Progenitor cell of endocrine pancreas (in vitro differentiated cells): ENCODE data around the gene TTC36. TPM values are rescaled to one million over a fixed set of nuclear protein-coding genes. Genes with fewer than 3 reads are reported as not detected.
A peak's percentile ranks its signal among the peaks of the same experiment; 100 is the strongest.
"Not testable (repeated sequence)": the region's sequence is repeated elsewhere in the genome, so short reads cannot be mapped to it uniquely, and the experiment has no call there.

Experiments used
- DNase-seq: peaks from one replicate; pipeline ENCODE4 v3.0.0; 2021; ENCODE audit warnings: low spot score; ENCODE audit not compliant: unreplicated experiment
- H3K27ac Mint-ChIP-seq: 2 replicates; pipeline ENCODE4 v1.8.0; 2021; ENCODE audit warnings: mild to moderate bottlenecking, moderate library complexity, mixed read lengths
- H3K27me3 Mint-ChIP-seq: 2 replicates; pipeline ENCODE4 v1.8.0; 2021; ENCODE audit warnings: mixed read lengths
- H3K36me3 Mint-ChIP-seq: 2 replicates; pipeline ENCODE4 v1.8.0; 2022; ENCODE audit warnings: mixed read lengths; ENCODE audit not compliant: insufficient read depth
- H3K4me1 Mint-ChIP-seq: 2 replicates; pipeline ENCODE4 v1.8.0; 2021; ENCODE audit warnings: low read depth, mixed read lengths
- H3K4me3 Mint-ChIP-seq: 2 replicates; pipeline ENCODE4 v1.8.0; 2021; ENCODE audit warnings: low read depth, mild to moderate bottlenecking, moderate library complexity, mixed read lengths
- H3K9me3 Mint-ChIP-seq: 2 replicates; pipeline ENCODE4 v1.8.0; 2021; ENCODE audit warnings: low read depth, mixed read lengths
- CTCF ChIP-seq: fragments of 200-600 bp; sonication (generic); IDR thresholded peaks from one replicate; pipeline ENCODE4 v1.5.0; 2021; ENCODE audit warnings: antibody characterized with exemption, mild to moderate bottlenecking; ENCODE audit not compliant: unreplicated experiment
- long read RNA-seq: library from polyadenylated mRNA; unstranded; transcript quantifications from one replicate; pipeline ENCODE4 v2.0.0, GENCODE V29; 2020
- total RNA-seq: library from RNA; stranded (reverse); gene quantifications from 2 replicates; pipeline ENCODE4 v1.2.1, GENCODE V29; 2021

Gene TTC36, protein sequence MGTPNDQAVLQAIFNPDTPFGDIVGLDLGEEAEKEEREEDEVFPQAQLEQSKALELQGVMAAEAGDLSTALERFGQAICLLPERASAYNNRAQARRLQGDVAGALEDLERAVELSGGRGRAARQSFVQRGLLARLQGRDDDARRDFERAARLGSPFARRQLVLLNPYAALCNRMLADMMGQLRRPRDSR
- 2.2 and 3.3 TPM in 2 replicates for total RNA-seq
- long read RNA-seq, partial matches to known transcripts = 0 of 1 reads
- long read RNA-seq, other reads (novel, unspliced or antisense) = 1 of 1 reads

DNA sequence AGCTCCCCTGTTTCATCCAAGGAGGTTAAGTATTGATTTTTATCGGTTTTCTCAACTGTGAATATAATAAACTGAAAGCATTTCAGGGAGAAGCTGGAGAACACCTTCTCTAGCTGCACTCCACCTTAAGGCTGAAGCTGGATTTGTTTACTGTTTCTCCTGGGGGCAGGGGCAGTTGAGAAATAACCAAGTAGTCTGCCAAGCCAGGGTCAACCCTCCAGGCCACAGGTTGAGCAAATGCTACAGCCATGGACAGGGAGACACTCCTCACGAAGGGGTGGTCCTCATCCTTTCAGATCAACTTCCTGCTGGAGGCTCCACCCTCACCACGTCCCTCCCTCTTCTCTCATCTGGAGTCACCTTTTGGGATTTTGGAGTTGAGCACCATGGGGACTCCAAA is at the start of gene TTC36:
Gene TTC36, plus strand, starts transcription at position 366 of the 400 bp plus-strand sequence. Its CDS starts 21 bp downstream, at position 387.
- Mint-ChIP-seq H3K9me3 (no peaks in the 10 kb centered on the region), H3K36me3 (peaks cover 9% of the 10 kb centered on the region), H3K4me1 (peaks cover 23% of the 10 kb centered on the region), H3K4me3 (no peak within 1 kb of the TSS), H3K27ac (peak within 1 kb of the TSS; percentile 23), H3K27me3 (no peaks in the 10 kb centered on the region)
- no peak for DNase-seq
- no peak for TF ChIP-seq CTCF

DNA sequence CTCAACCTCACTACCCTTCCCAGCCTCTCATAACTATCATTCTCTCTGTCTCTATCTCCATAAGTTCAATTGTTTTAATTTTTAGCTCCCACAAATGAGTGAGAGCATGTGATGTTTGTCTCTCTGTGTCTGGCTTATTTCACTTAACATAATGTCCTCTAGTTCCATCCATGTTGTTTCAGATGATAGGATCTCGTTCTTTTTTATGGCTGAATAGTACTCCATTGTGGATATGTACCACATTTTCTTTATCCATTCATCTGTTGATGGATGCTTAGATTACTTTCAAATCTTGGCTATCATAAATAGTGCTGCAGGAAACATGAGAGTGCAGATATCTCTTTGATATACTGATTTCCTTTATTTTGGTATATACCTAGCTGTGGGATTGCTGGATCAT is 46.0 kb upstream of the TTC36 start:
- not testable (repeated sequence) for H3K27me3 Mint-ChIP-seq, H3K4me3 Mint-ChIP-seq, H3K27ac Mint-ChIP-seq, H3K9me3 Mint-ChIP-seq, H3K4me1 Mint-ChIP-seq, DNase-seq
- H3K36me3 Mint-ChIP-seq = peaks cover 37% of the 10 kb centered on the region

DNA sequence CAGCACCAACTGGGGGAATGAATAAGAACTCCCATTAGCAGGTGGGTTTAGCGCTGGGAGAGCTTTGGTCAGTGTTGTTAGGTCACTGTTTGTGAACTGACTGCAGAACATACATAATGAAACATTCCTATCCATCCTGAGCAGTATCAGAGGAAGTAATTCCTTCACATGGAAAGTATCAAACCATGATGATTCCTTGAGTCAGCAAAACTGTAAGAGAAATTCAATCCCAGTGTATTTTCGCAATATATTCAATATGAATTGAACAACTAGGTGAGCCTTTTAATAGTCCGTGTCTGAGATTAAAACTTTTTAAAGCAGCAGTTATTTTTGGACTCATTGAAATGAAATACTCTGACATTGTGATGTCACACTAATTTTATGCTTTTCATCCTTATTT is 42.9 kb upstream of the TTC36 start:
- H3K9me3 Mint-ChIP-seq = no peaks in the 10 kb centered on the region
- H3K27ac Mint-ChIP-seq = no peak overlapping the region
- H3K4me1 Mint-ChIP-seq = no peaks in the 10 kb centered on the region

DNA sequence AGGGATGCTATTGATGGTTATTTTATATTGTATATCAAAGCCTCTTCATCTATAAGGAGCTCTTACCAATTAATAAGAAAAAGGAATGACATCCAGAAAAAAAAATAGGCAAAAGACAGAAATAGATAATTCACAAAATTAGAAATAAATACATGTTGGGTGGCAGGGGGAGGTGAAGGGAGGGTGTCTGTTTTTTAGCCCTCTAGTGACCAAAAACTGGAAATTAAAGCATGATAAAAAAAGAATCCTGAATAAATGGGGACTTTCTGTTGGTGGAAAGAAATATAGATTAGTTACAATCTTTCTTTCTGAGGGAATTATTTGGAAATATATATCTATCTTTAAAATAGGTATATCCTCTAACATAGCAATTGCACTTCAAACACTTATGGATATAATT is 42.0 kb upstream of the TTC36 start:
- peak; percentile 31 for TF ChIP-seq CTCF
- Mint-ChIP-seq H3K27me3 (no peaks in the 10 kb centered on the region), H3K9me3 (no peaks in the 10 kb centered on the region), H3K36me3 (peaks cover 24% of the 10 kb centered on the region), H3K27ac (no peak overlapping the region), H3K4me1 (no peaks in the 10 kb centered on the region), H3K4me3 (no peak overlapping the region)
- no peak for DNase-seq

More for the DNA sequence above, 42.9 kb upstream of the TTC36 start:
- peaks cover 27% of the 10 kb centered on the region for H3K36me3 Mint-ChIP-seq
- H3K27me3 Mint-ChIP-seq = no peaks in the 10 kb centered on the region
- no peak for DNase-seq
- no peak for TF ChIP-seq CTCF
- H3K4me3 Mint-ChIP-seq = no peak overlapping the region

DNA sequence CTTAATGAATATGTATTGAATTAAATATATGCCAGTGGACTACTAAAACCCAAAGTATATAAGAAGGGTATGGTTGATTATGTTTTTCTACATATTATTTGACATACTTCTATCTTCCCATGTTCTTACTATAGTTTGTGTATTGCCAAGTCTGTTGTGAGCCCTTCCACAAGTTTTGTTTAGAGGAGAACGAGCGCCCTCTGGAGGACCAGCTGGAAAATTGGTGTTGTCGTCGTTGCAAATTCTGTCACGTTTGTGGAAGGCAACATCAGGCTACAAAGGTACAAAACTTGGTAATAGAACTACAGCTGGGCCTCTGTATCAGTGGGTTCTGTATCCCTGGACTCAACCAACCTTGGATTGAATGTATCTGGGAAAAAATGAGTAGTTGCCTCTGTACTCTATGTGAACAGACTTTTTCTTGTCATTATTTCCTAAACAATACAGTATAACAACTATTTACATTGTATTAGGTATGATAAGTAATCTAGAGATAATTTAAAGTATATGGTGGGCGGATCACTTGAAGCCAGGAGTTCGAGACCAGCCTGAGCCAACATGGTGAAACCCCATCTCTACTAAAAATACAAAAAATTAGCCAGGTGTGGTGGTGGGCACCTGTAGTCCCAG is 38.7 kb upstream of the TTC36 start:
- peak; percentile 80 for TF ChIP-seq CTCF
- no peaks in the 10 kb centered on the region for H3K27me3 Mint-ChIP-seq
- H3K36me3 Mint-ChIP-seq = peaks cover 25% of the 10 kb centered on the region
- no peaks in the 10 kb centered on the region for H3K9me3 Mint-ChIP-seq
- H3K4me1 Mint-ChIP-seq = no peaks in the 10 kb centered on the region
- H3K27ac Mint-ChIP-seq = no peak overlapping the region
- DNase-seq = peak; percentile 52
- H3K4me3 Mint-ChIP-seq = no peak overlapping the region

- Mint-ChIP-seq H3K4me1 (no peaks in the 10 kb centered on the region), H3K27ac (no peak overlapping the region), H3K9me3 (no peaks in the 10 kb centered on the region), H3K27me3 (no peaks in the 10 kb centered on the region), H3K4me3 (no peak overlapping the region), H3K36me3 (peaks cover 29% of the 10 kb centered on the region)
- DNase-seq = no peak
- TF ChIP-seq CTCF = no peak
Measured at GRCh38 chr11:118491041-118491440, 36.2 kb upstream of the TTC36 start.
